HG02610 (cell line): ENCODE measurements around the gene FOXJ3.

Experiments used
- ATAC-seq: cut with Tn5 transposase; IDR thresholded peaks from one replicate; pipeline ENCODE4 v1.9.1; 2021; ENCODE audit warnings: mild to moderate bottlenecking, moderate library complexity; ENCODE audit not compliant: unreplicated experiment

Gene FOXJ3

DNA sequence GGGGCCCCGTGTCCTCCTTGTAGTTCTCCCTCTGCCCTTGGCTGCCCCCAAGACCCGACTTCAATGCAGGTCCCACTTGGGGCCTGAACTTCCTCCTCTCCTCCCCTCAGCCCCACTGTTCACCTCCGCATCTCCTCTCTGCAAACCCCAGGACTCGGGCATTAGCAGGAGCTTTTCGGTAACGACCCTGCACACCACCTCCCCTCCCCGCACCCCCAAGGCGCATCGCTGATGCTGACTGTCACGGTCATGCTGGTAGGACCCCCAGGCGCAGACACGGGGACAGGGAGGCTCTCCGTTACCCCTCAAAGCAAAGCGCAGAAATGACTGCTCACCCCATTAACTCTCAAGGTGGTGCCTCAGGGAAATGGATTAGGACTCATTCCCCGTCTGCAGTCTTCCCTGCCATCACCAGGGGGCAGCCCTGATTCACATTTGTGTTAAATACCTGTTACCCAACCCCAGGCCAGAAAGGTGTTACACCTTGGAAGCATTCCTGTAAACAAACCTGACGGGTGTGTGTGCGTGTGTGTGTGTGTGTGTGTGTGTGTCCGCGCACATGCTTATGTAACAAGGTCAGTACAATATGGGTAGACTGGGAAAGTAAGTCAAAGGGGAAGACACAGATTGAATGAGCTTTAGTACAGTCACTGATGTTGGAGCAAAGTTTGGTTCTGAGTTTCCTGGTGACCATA is 188.3 kb downstream of the FOXJ3 start:
- ATAC-seq: peak; percentile 41

DNA sequence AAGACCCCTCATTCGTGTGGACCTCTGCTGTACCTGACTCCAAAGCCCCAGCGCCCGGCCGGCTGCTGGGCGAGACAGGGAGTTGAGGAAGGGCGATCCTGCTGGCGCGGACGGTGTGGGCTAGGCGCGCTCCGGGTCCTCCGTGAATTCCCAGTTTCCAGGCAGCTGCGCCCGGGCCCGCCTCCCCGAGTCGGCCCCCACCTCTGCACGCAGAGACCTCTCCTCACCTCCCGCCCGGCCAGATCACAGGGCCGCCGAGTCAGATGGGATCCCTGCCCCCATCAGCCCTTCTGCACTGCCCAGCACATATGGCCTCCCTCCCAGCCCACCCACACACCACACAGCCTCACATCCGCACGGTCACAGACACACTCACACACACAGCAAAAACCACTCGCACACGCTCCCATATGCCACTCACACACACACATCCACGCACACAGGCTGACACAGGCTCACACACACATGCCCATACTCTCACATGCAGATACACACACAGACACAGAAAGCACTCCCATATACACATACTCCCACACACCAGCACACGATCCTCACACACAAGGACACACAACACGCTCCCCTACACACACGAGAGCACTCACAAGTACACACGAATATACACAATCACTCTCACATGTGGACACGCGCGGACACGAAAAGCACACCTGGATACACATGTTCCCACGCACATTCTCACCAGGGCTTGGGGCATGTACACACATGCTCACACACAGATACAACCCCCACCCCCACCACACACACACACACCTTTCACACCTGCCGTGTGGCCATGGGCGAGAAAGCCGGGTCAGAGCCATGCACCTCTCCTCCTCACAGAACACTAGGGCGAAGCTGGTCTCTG is 189.0 kb downstream of the FOXJ3 start:
- no peak for ATAC-seq

GRCh38 chr1:42145389-42145716 is 189.7 kb downstream of the FOXJ3 start:
- no peak for ATAC-seq

DNA sequence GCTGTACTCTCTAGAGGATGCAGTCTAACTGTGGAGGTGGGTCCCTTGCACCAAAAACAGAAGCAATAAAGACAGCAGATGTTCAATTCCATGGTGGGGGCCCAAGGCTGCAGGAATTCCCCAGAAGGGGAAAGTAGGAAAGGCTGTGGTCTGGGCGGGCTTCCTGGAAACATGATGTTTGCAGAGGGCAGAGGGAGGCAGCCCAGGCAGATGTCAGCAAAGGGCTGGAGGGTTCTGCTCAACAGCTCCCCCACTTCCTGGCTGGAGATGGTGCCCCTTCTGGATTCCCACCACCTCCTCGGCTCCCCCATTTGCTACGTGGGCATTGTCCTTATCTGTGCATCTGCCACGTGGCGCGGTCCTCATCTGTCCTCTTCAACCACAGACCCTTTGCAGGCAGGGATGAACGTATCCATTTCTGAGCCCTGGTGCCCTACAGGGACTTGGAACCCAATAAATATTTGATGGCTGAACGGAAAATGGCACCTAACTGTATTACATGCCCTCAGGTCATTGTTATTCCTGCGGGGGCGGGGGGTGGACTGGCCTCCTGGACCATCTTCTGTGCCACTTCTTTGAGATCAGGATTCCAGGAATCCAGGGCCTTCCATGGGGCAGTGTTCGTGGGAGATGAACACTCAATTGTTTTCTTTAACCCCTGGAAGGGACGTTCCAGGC is 190.2 kb downstream of the FOXJ3 start:
- no peak for ATAC-seq

GRCh38 chr1:42143896-42144710 is 190.9 kb downstream of the FOXJ3 start:
- ATAC-seq: no peak

- no peak for ATAC-seq
Measured at GRCh38 chr1:42142894-42143675, 191.9 kb downstream of the FOXJ3 start.

DNA sequence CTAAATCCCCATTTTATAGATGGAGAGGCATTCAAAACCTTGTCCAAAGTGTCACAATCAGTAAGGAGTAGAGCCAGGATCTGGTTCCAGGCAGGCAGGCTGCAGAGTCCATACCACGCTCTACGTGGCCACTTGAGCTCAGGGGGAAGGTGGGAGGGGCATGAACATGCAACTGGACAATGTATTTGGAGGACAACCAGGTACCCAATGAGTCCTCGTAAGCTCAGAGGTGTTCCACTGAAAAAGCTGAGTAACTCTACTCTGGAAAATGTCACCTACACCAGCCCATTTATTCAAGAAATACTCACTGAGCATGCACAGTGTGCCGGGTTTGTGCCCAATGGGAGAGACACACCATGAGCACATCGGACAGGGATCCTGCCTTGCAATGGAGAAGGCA is 193.1 kb downstream of the FOXJ3 start:
- no peak for ATAC-seq

- no peak for ATAC-seq
Measured at GRCh38 chr1:42140191-42140590, 194.8 kb downstream of the FOXJ3 start.

DNA sequence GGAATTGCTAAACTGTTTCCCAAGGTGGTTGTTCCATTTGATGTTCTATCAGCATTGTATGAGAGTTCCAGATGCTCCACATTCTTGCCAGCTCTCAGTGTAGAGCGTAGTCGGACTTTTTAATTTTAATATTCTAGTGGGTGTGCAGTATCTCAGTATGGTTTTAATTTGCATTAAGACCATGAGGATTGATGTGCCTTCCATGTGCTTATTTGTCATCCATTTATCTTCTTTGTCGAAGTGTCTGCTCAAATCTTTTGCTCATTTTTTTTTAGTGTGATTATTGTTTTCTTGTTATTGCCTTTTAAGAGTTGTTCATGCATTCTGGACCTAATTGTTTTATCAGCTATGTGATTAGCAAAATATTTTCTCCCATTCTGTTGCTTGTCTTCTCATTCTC is 195.6 kb downstream of the FOXJ3 start:
- no peak for ATAC-seq

GRCh38 chr1:42138586-42138985 is 196.4 kb downstream of the FOXJ3 start:
- no peak for ATAC-seq

- no peak for ATAC-seq
Measured at GRCh38 chr1:42137766-42138165, 197.3 kb downstream of the FOXJ3 start.

GRCh38 chr1:42136466-42136865 is 198.6 kb downstream of the FOXJ3 start:
- ATAC-seq: no peak

DNA sequence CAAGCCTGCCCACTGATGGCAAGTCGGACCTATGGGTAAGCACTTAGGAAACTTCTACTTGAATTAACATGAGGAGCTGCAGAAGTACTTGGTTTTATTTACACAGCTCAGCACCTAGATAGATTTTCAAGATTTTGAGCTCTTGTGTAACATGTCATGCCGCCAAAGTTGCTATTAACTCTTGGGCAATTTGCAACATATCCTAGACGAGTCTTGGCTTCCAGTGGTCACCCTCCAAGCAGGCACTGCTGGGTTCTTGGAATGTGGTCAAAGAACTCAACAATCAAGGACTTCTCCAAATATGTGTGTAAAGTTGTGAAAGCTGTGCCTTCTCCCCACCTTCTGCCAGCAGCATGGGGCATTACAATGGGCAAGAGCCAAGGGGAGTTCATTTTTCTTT is 199.6 kb downstream of the FOXJ3 start:
- ATAC-seq: no peak

DNA sequence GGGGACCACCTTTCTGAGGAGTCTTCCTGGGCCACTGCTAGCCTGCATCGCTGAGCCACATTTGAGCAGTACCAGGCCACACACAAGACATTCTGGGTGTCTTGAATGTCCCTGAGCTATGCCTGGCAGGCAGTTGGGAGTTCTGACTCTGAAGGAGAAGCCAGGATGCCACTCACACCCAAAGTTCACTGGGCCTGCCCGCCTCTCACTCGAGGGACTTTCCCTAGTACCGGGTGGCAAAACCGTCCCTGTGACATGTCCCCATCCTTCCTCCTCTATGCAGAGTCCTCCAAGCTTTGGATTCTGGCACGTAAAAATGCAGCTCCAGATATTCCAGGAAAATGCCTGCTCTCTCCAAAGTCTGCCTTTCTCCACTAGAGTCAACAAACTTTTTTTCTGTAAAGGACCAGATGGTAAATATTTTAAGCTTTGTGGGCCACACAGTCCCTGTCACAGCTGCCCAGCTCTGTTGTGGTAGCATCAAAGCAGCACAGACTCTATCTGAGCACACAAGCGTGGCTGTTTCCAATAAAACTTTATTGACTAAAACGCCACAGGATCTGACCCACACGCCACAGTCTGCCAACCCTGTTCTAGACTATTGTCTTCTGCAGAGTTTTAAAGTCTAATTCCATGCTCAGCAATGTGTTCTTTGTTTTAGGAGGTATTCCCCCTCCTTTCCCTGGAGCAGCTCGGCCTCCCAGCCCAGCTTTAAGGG is 201.1 kb downstream of the FOXJ3 start:
- ATAC-seq: no peak

DNA sequence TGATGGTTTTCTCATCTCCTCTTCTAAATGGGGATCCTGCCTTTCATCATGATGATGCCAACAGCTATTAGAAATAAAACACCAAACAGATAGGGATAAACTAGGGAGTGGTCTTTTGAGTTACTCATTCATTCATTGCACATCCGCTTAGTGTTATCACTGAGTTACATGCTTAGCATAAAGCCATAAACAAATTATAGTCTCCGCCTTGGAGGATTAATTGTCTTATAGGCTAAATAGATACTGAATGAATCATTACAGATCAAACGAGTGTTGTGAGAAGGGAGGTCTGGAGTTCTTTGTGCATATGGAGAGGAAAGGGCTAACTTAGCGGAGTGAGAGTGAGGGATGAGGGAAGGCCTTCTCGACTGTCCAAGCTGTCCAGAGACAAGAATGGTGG is 201.6 kb downstream of the FOXJ3 start:
- no peak for ATAC-seq

DNA sequence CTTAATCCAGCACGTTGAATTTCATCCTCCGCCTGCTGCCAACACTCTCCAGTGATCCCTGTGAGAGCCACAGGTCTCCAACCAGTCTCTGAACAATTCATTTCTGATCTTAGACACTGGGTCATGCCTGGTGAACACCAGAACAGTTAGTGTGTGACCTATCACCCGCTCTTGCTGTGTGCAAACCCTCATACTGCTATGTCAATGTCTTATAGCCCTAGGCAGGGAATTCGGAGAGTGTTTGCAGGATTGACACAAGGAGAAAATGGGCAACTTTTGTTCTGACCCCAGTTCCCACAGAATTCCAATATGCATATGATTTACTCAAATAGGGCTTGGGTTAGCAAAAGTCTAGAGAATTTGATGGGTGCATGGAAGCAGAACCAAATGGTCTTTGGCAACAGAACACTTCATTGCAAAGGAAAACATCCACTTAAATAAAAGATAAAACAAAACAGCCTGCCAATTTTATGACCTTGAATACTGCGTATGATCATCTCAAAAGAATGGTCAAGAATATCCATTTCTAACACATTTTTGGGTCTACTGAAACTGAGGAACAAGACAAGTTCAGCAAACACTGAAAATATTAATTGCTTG is 204.9 kb downstream of the FOXJ3 start:
- ATAC-seq: no peak

DNA sequence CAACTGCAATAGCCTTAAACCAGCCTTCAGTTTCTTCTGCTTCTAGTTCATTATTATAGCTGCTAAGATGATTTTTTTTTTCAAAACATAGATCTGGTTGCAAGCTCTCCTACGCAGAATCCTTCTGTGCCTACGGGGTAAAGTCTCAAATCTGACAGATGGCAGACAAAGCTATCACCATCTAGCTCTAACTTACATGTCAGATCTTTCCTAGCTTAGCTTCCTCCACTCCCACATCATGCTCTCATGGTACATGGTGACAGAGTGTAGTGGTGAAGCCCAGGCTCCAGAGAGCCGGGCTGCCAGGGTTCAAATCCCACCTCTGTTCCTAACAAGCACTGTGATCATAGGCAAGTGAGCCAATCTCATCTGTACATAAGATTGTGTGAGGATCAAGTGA is 206.1 kb downstream of the FOXJ3 start:
- ATAC-seq: no peak

DNA sequence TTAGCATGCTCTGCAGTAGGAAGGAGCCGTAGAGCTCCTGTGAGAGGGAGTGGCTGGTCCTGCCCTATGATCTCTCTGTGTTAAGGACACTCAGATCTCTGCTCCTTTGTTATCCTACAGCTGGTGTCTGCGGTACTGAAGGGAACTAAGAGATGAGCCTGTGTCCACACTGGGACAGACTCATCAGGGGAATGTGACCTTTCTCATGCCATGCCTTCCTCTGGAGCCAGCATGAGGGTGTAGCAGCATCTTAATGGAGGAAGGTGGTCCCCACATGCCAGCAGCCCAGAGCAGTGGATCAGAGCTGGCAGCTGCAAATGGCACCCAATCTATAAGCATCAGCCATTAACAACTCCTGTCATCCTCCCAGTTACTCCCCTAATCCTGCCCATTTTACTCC is 206.5 kb downstream of the FOXJ3 start:
- ATAC-seq: no peak

DNA sequence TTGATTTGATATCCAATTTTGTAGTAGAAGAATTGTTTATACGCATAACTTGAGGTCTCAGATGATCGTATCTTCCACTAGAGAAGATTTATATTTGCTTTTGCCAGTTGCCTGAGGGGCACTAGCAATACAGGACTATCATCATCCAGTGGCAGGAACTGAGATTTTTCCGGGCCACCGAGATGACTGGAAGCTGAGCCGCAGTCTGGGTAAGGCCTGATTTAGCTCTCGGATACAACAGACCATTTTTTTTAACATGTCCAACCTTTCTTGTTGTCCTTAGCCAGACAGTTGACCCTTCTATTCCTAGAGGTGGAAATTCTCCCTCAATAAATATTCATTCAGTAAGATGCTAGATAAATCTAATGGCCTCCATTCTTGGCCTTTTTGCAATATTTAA is 207.3 kb downstream of the FOXJ3 start:
- ATAC-seq: no peak
